Metanephros (tissue), 1 donor: ENCODE data around the gene PLPP7. TPM values are rescaled to one million over a fixed set of nuclear protein-coding genes. Genes with fewer than 3 reads are reported as not detected.

Experiments used
- total RNA-seq: library from RNA; depleted of rRNA; stranded (reverse); fragments of >200 nt; gene quantifications from one replicate; pipeline ENCODE4 v1.2.3, GENCODE V29; 2014

PLPP7 gene
- 29.5 TPM for total RNA-seq

DNA sequence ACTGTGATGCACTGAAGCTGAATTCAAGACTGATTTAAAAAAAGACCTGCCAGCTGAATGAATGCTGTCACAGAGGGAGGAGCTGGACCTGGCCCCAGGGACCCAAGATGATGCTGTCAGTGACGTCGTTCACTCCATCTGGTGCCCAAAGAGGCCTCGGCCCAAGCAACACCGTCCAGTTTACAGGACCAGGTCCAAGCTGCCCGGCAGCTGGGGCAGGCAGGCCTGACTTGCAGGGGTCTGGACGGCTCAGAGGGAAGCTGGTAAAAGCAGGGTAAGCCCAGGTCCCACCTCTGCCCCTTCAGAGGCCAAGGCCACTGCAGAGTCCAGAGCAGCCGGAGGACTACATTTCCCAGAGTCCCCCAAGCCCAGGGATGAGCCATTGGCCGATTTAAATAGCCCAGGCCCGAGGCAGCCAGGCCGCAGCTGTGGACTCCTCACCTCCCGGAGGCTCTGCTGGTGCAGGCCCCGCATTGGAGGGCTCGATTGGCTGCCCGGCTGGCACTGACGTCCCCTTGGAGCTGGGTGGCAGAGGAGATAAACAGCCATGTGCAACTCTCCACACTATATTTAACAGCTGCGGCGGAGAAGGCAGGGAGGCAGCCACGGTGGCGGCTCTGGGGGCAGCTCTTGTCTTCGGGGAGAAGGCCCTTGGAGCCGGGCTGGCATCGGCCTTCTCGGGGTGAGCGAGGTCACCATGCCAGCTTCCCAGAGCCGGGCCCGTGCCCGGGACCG lies at the start of gene PLPP7:
Gene PLPP7 (plus strand): TSS at position 423 of the 735 bp plus-strand sequence. CDS start 275 bp downstream, at position 698.

DNA sequence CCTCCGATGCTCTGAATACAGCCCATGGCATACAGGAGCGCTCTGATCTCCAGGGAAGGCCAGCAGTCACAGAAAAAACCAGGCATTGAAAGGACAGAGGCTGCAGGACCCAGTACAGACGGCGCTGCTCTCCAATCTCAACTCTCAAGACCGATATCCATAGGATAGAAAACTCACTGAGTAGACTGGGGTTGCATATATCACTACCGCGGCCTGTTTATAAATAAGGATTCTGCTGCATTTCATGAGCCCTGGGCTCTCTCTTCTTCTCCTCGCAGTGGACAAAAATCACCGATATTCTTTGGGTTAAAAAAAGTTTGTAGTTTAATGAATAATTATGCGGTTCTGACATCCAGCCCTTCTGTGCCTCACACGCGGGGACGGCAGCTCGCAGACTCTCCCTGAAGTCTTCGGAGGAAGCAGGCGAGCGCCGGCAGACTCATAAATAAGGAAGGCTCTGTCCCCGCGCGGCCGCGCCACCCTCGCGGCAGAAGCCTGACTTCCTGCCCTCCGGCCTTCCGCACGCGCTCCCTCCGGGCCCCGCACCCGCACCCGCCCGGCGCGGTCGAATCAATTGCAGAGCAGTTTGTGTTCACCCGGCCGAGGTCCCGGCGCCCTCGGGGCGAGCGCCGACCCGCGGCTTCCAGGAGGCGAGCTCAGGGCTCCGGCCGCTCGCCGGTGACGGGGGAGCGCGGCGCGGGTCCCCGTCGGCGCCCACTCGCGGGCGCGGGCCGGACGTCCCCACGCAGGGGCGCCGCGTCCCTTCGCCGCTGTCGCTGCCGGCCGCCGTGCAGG lies 13.2 kb upstream of the PLPP7 start, which contains the start of gene FAM78A:
Gene FAM78A (minus strand): TSS at position 417 of the 795 bp plus-strand sequence. CDS start 331 bp downstream, at position 86.

Other genes with a start within 250 kb of the PLPP7 start
- gene AIF1L, start 193.2 kb upstream of the PLPP7 start, total RNA-seq = 214 TPM
- gene NUP214, start 164.1 kb upstream of the PLPP7 start, total RNA-seq = 49.5 TPM
- gene FAM78A, start 13.2 kb upstream of the PLPP7 start, total RNA-seq = 10.6 TPM
- 151 TPM for gene PRRC2B, start 104.4 kb downstream of the PLPP7 start, total RNA-seq
- 35.9 TPM for gene POMT1, start 213.2 kb downstream of the PLPP7 start, total RNA-seq
- gene UCK1, start 241.5 kb downstream of the PLPP7 start, total RNA-seq = 26.9 TPM